HCT116 (cell line): ENCODE data around the gene GJA3. TPM values are rescaled to one million over a fixed set of nuclear protein-coding genes. Genes with fewer than 3 reads are reported as not detected.

Experiments
- ATAC-seq: fragments of 200-7000 bp; cut with Tn5 transposase; 2 replicates; pipeline ENCODE4 v1.9.1; 2020; ENCODE audit warnings: mild to moderate bottlenecking, moderate library complexity
- BruUV-seq: library from RNA; stranded (reverse); fragments of 400-500 nt; replicated peaks from 2 replicates; lab custom pipeline; 2021; lab: Mats Ljungman, UMichigan
- CTCF ChIA-PET: fragments of 300-600 bp; sonication (Branson Sonifier 250); formaldehyde crosslinking; loops from one replicate; lab custom pipeline; 2021; ENCODE audit warnings: antibody characterized with exemption; lab: Charles Lee
- POLR2A ChIA-PET: fragments of 300-600, 350-600 bp; sonication (Branson Sonifier 250); formaldehyde crosslinking; loops from one replicate; lab custom pipeline; 2021; ENCODE audit warnings: antibody characterized with exemption; lab: Charles Lee
- RAD21 ChIA-PET, 2 experiments: fragments of 300-600 bp; sonication (Branson Sonifier 250); formaldehyde crosslinking; loops; one replicate each; lab custom pipeline; 2023; ENCODE audit warnings: low total read pairs in 2 of 2; ENCODE audit not compliant: uncharacterized antibody in 2 of 2, unreplicated experiment in 2 of 2, low non-redundant PET in 1 of 2; lab: Charles Lee
- DNase-seq: peaks from one replicate; pipeline ENCODE4 v3.0.0-alpha.2; 2010; ENCODE audit warnings: low read depth, low spot score
- H2AFZ ChIP-seq: fragments of 200-600 bp; shearing (Covaris generic), sonication (generic); 2 replicates; pipeline ENCODE4 v1.6.1; 2017; ENCODE audit warnings: low read depth, mixed run types, mixed read lengths, antibody characterized with exemption, low read length; ENCODE audit not compliant: poor library complexity, severe bottlenecking
- H3K27ac ChIP-seq: 2 replicates; pipeline ENCODE4 v1.5.1; 2012; ENCODE audit warnings: low read depth, low read length
- H3K27me3 ChIP-seq: fragments of 200-600 bp; sonication (generic); 2 replicates; pipeline ENCODE4 v1.6.1; 2016; ENCODE audit warnings: mixed run types, low read length, mixed read lengths; ENCODE audit not compliant: insufficient read depth
- H3K36me3 ChIP-seq, 2 experiments: fragments of 200-500 bp in 1 of 2; fragments of 200-600 bp in 1 of 2; sonication (Bioruptor generic) in 1 of 2; sonication (generic) in 1 of 2; 2 replicates each; pipeline versions ENCODE4 v1.5.1 to v1.6.1; 2014 to 2016; ENCODE audit warnings: low read length in 2 of 2, inconsistent platforms in 1 of 2, mixed read lengths in 1 of 2, mixed run types in 1 of 2; ENCODE audit not compliant: insufficient read depth in 2 of 2, control insufficient read depth in 1 of 2
- H3K4me1 ChIP-seq, 2 experiments: fragments of 200-600 bp in 1 of 2; sonication (generic) in 1 of 2; 2 replicates each; pipeline versions ENCODE4 v1.5.1 to v1.6.1; 2012 to 2017; ENCODE audit warnings: low read length in 2 of 2, inconsistent platforms in 1 of 2, mild to moderate bottlenecking in 1 of 2, mixed read lengths in 1 of 2, mixed run types in 1 of 2, moderate library complexity in 1 of 2; ENCODE audit not compliant: insufficient read depth in 2 of 2, control insufficient read depth in 1 of 2
- H3K4me2 ChIP-seq: fragments of 200-600 bp; sonication (generic); 2 replicates; pipeline ENCODE4 v1.6.1; 2017; ENCODE audit warnings: mixed run types, low read length, mixed read lengths
- H3K4me3 ChIP-seq, 2 experiments: fragments of 200-600 bp in 1 of 2; sonication (generic) in 1 of 2; replicated peaks in 1 of 2; 2 replicates each; pipeline ENCODE4 v1.5.1; 2011 to 2016; ENCODE audit warnings: low read length in 2 of 2, control low read depth in 1 of 2, low read depth in 1 of 2, mild to moderate bottlenecking in 1 of 2, mixed read lengths in 1 of 2, mixed run types in 1 of 2
- H3K79me2 ChIP-seq: fragments of 200-600 bp; sonication (generic); 2 replicates; pipeline ENCODE4 v1.6.1; 2017; ENCODE audit warnings: mild to moderate bottlenecking, mixed run types, low read length, moderate library complexity, mixed read lengths; ENCODE audit not compliant: insufficient read depth
- H3K9ac ChIP-seq: fragments of 200-600 bp; sonication (generic); 2 replicates; pipeline ENCODE4 v1.6.1; 2016; ENCODE audit warnings: low read length, mixed read lengths
- H3K9me2 ChIP-seq: fragments of 200-600 bp; sonication (generic), shearing (Covaris generic); 2 replicates; pipeline ENCODE4 v1.6.1; 2017; ENCODE audit warnings: mixed run types, mild to moderate bottlenecking, moderate library complexity; ENCODE audit not compliant: insufficient read depth
- H3K9me3 ChIP-seq, 2 experiments: fragments of 200-500 bp in 1 of 2; fragments of 200-600 bp in 1 of 2; sonication (Bioruptor generic) in 1 of 2; sonication (generic) in 1 of 2; 2 replicates each; pipeline ENCODE4 v1.6.1; 2014 to 2017; ENCODE audit warnings: low read length in 2 of 2, mixed read lengths in 2 of 2, inconsistent platforms in 1 of 2, low read depth in 1 of 2, mild to moderate bottlenecking in 1 of 2, mixed run types in 1 of 2, moderate library complexity in 1 of 2; ENCODE audit not compliant: control insufficient read depth in 1 of 2, insufficient read depth in 1 of 2
- H4K20me1 ChIP-seq: fragments of 200-600 bp; sonication (generic), shearing (Covaris generic); 2 replicates; pipeline ENCODE4 v1.6.1; 2017; ENCODE audit warnings: mixed run types, mild to moderate bottlenecking, moderate library complexity; ENCODE audit not compliant: insufficient read depth
- EGR1 ChIP-seq: IDR thresholded peaks from 2 replicates; pipeline ENCODE4 v1.6.1; 2012; ENCODE audit warnings: low read depth
- EZH2 ChIP-seq: fragments of 200-600 bp; sonication (generic); IDR thresholded peaks from 2 replicates; pipeline ENCODE4 v1.6.1; 2017; ENCODE audit warnings: antibody characterized with exemption, mixed run types
- EZH2phosphoT487 ChIP-seq: fragments of 200-600 bp; IDR thresholded peaks from 2 replicates; pipeline ENCODE4 v1.6.1; 2018; ENCODE audit warnings: antibody characterized with exemption, borderline replicate concordance
- JUND ChIP-seq: IDR thresholded peaks from 2 replicates; pipeline ENCODE4 v1.6.1; 2012
- MAX ChIP-seq: IDR thresholded peaks from 2 replicates; pipeline ENCODE4 v1.6.1; 2012
- REST ChIP-seq: IDR thresholded peaks from 2 replicates; pipeline ENCODE4 v1.6.1; 2012; ENCODE audit warnings: low read depth
- TCF7L2 ChIP-seq: IDR thresholded peaks from 2 replicates; pipeline ENCODE4 v1.7.0; 2011; ENCODE audit warnings: borderline replicate concordance, inconsistent platforms; ENCODE audit not compliant: insufficient read depth, insufficient read length; ENCODE audit errors: extremely low read depth
- YY1 ChIP-seq: IDR thresholded peaks from 2 replicates; pipeline ENCODE4 v1.6.1; 2011; ENCODE audit warnings: low read length, low read depth, moderate library complexity, mild to moderate bottlenecking; ENCODE audit not compliant: insufficient replicate concordance; ENCODE audit errors: extremely low read depth
- ZBTB33 ChIP-seq: IDR thresholded peaks from 2 replicates; pipeline ENCODE4 v1.6.1; 2011; ENCODE audit warnings: mild to moderate bottlenecking, low read length, moderate library complexity; ENCODE audit not compliant: insufficient replicate concordance; ENCODE audit errors: extremely low read depth
- ZFX ChIP-seq: fragments of 450-650 bp; IDR thresholded peaks from 2 replicates; pipeline ENCODE4 v1.6.1; 2017
- intact Hi-C: fragments of 100-400 bp; cut with micrococcal nuclease; formaldehyde crosslinking; loops from 2 replicates; pipeline ENCODE4 v1.10.0; 2022
- total RNA-seq: library from RNA; stranded (reverse); gene quantifications from one replicate; pipeline ENCODE4 v1.2.1, GENCODE V29; 2021; ENCODE audit not compliant: unreplicated experiment

Gene GJA3
- total RNA-seq, 1 experiment from 2014 or later = 8.0 TPM

- TF ChIP-seq ZBTB33 = no peak
- no peak for TF ChIP-seq MAX
- TF ChIP-seq TCF7L2 = no peak
- no peak for TF ChIP-seq EGR1
- TF ChIP-seq YY1 = no peak
- TF ChIP-seq ZFX = no peak
Observed at GRCh38 chr13:20159646-20160305, 1.1 kb downstream of the GJA3 start (continued).

- Histone ChIP-seq H2AFZ (no peak overlapping the region), H3K9me2 (no peaks in the 10 kb centered on the region), H3K36me3 (no peaks in the 10 kb centered on the region), H3K79me2 (no peaks in the 10 kb centered on the region; the same call in 1 of the 2 replicates), H3K4me3 (no peak overlapping the region), H3K9ac (no peak overlapping the region), H3K9me3 (no peaks in the 10 kb centered on the region), H3K4me1 (peaks cover 7 to 15% of the 10 kb centered on the region in 2 experiments), H3K4me2 (no peak overlapping the region), H3K27ac (no peak overlapping the region), H4K20me1 (no peaks in the 10 kb centered on the region), H3K27me3 (no peaks in the 10 kb centered on the region)
- TF ChIP-seq JUND (no peak), ZFX (no peak), REST (no peak), EZH2 (no peak), MAX (no peak), EZH2phosphoT487 (no peak), YY1 (no peak)
- ChIA-PET RAD21 (no interaction called here), POLR2A (no interaction called here), CTCF (interaction anchor here (0.6 to 1.4 kb wide), 2 partner anchors 28 to 40 kb away, joined by 3 read pairs; no protein-coding TSS in a partner anchor)
- no TSS peak for BruUV-seq
- ATAC-seq (no peak), DNase-seq (no peak)
- intact Hi-C loops = no loop called here
Observed at GRCh38 chr13:20157151-20157796, 3.6 kb downstream of the GJA3 start.
